ENCODE results near the gene AGFG2. TPM values are rescaled to one million over a fixed set of nuclear protein-coding genes. Genes with fewer than 3 reads are reported as not detected.

The AGFG2 gene
- total RNA-seq, 1 donor from 2014 or later = 37.6 TPM

DNA sequence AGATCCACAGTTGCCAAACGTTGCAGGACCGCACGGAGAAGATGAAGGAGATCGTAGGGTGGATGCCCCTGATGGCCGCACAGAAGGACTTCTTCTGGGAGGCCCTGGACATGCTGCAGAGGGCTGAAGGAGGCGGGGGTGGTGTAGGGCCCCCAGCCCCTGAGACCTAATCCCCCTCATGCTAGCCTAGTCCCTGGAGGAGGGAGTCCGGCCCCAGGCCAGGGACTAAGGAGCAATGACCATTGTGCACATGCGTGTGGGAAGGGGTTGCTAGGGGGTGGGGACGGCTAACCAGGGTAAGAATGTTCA lies 61.7 kb downstream of the AGFG2 start:
- TF ChIP-seq, protein P1, sequence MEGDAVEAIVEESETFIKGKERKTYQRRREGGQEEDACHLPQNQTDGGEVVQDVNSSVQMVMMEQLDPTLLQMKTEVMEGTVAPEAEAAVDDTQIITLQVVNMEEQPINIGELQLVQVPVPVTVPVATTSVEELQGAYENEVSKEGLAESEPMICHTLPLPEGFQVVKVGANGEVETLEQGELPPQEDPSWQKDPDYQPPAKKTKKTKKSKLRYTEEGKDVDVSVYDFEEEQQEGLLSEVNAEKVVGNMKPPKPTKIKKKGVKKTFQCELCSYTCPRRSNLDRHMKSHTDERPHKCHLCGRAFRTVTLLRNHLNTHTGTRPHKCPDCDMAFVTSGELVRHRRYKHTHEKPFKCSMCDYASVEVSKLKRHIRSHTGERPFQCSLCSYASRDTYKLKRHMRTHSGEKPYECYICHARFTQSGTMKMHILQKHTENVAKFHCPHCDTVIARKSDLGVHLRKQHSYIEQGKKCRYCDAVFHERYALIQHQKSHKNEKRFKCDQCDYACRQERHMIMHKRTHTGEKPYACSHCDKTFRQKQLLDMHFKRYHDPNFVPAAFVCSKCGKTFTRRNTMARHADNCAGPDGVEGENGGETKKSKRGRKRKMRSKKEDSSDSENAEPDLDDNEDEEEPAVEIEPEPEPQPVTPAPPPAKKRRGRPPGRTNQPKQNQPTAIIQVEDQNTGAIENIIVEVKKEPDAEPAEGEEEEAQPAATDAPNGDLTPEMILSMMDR (IDR thresholded peaks at IDR 0.05) = no peak
- TF ChIP-seq POLR2AphosphoS5 (IDR thresholded peaks at IDR 0.05; ENCODE audit: insufficient read depth in 1 of 2, low read depth in 1 of 2) (no peak), POLR2A (IDR thresholded peaks at IDR 0.05) (no peak)
- Histone ChIP-seq H3K36me3 (no peaks in the 10 kb centered on the region), H3K4me3 (no peak overlapping the region), H3K9me3 (no peaks in the 10 kb centered on the region), H3K27ac (no peak overlapping the region), H3K4me1 (peaks cover 26% of the 10 kb centered on the region), H3K27me3 (no peaks in the 10 kb centered on the region)
- DNase-seq (ENCODE audit: extremely low spot score in 2 of 2) = no peak
- intact Hi-C loops (cut with DNase I) = loop anchor here (5.0 kb wide), 2 partner anchors 77 to 92 kb away; partner anchors contain the start of gene GIGYF1

DNA sequence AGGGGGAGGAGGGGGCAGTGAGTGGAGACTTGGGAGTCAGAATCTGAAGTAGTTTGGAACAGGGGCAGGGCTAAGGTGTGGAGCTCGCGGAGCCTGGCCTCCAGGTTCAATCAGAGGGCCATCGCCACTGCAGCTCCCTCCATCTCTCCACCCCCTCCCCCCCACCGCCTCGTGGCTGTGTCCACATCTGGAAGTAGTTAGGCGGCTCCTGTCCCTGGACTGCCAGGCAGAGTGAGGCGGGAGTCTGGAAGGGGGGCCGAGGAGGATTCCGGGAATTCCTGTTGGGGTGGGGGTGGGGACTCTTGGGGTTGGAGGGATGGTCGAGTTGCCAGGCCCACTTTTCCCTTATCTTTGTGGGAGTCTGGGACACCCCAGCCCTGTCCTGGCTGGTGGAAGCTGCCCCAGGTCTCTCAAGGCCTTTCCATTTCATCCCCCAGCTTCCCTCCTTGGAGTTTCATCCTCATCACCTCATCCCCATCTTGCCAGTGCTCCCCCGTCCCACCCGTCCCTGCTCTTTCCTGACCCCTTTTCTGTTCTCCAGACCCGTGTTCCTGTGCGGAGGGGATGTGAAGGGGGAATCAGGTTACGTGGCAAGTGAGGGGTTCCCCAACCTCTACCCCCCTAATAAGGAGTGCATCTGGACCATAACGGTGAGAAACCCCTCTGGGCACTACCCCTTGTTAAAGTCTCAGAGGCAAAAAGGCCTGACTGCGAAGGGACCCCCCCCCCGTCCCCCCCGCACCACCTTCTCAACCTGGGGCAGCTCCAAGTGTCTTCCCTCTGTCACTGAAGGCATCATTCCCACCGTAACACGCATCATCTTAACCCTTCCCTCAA lies 64.1 kb downstream of the AGFG2 start:
- H3K27ac ChIP-seq = peak overlapping the region; percentile 93
- peak overlapping the region; percentile 74 to 86 for H3K4me3 ChIP-seq
- peak in 1 of 2 donors; percentile 96 for DNase-seq (ENCODE audit: extremely low spot score in 2 of 2)

GRCh38 chr7:100603726-100604027 lies 64.7 kb downstream of the AGFG2 start:
- H3K27ac ChIP-seq = peak overlapping the region; percentile 93
- no peaks in the 10 kb centered on the region for H3K9me3 ChIP-seq
- no peaks in the 10 kb centered on the region for H3K27me3 ChIP-seq
- no peak for DNase-seq (ENCODE audit: extremely low spot score in 2 of 2)
- intact Hi-C loops (cut with DNase I) = loop anchor here (5.0 kb wide), 2 partner anchors 74 to 89 kb away; partner anchors contain the start of gene GIGYF1
- peaks cover 26% of the 10 kb centered on the region for H3K4me1 ChIP-seq
- H3K4me3 ChIP-seq = peak overlapping the region; percentile 74 to 86
- no peaks in the 10 kb centered on the region for H3K36me3 ChIP-seq
- no peak for TF ChIP-seq POLR2A (IDR thresholded peaks at IDR 0.05)
- TF ChIP-seq, protein P1 (IDR thresholded peaks at IDR 0.05) = peak in 1 of 3 experiments; percentile 5

More for the DNA sequence above, 64.1 kb downstream of the AGFG2 start:
- TF ChIP-seq, protein P1 (IDR thresholded peaks at IDR 0.05) = no peak
- peak in 1 of 2 donors; percentile 58 for TF ChIP-seq POLR2AphosphoS5 (IDR thresholded peaks at IDR 0.05; ENCODE audit: insufficient read depth in 1 of 2, low read depth in 1 of 2)
- intact Hi-C loops (cut with DNase I) = loop anchor here (5.0 kb wide), 2 partner anchors 74 to 89 kb away; partner anchors contain the start of gene GIGYF1
- H3K4me1 ChIP-seq = peaks cover 26% of the 10 kb centered on the region
- H3K27me3 ChIP-seq = no peaks in the 10 kb centered on the region
- no peaks in the 10 kb centered on the region for H3K9me3 ChIP-seq
- H3K36me3 ChIP-seq = no peaks in the 10 kb centered on the region

- Histone ChIP-seq H3K4me3 (peak overlapping the region; percentile 74 to 86), H3K9me3 (no peaks in the 10 kb centered on the region), H3K27me3 (no peaks in the 10 kb centered on the region), H3K4me1 (peaks cover 26% of the 10 kb centered on the region), H3K36me3 (no peaks in the 10 kb centered on the region), H3K27ac (peak overlapping the region; percentile 93)
- no peak for DNase-seq (ENCODE audit: extremely low spot score in 2 of 2)
- intact Hi-C loops (cut with DNase I) = loop anchor here (5.0 kb wide), 2 partner anchors 73 to 88 kb away; partner anchors contain the start of gene GIGYF1
- peak in 1 of 2 donors; percentile 97 for TF ChIP-seq POLR2AphosphoS5 (IDR thresholded peaks at IDR 0.05; ENCODE audit: insufficient read depth in 1 of 2, low read depth in 1 of 2)
- TF ChIP-seq, protein P1 (IDR thresholded peaks at IDR 0.05) = no peak
- peak in 1 of 2 donors; percentile 83 for TF ChIP-seq POLR2A (IDR thresholded peaks at IDR 0.05)
These were observed 65.3 kb downstream of the AGFG2 start for GRCh38 chr7:100604028-100604975.
